Measurements from ENCODE around the gene CDH4. TPM values are rescaled to one million over a fixed set of nuclear protein-coding genes. Genes with fewer than 3 reads are reported as not detected.

CDH4 gene
- total and polyA plus RNA-seq, 5 donors from 2014 or later, result 0.07 to 0.69 (median 0.49) TPM; not detected in 1

GRCh38 chr20:61810738-61811135 lies 558.7 kb downstream of the CDH4 start:
- no peaks in the 10 kb centered on the region for H3K4me1 ChIP-seq (ENCODE audit: control insufficient read depth, insufficient read depth, low read length, poor library complexity, severe bottlenecking)
- H3K9me3 ChIP-seq (ENCODE audit: control insufficient read depth in 2 of 2, low read length in 2 of 2), result no peaks in the 10 kb centered on the region
- Mint-ChIP-seq H3K27me3 (peaks cover 4% of the 10 kb centered on the region), H3K4me3 (no peak overlapping the region), H3K36me3 (no peaks in the 10 kb centered on the region), H3K9me3 (peaks cover 0 to 2% (median 0%) of the 10 kb centered on the region in 7 donors), H3K4me1 (no peaks in the 10 kb centered on the region), H3K27ac (no peak overlapping the region)
- DNase-seq (no peak), ATAC-seq (ENCODE audit: low read depth in 2 of 2) (no peak)
- H3K36me3 ChIP-seq (ENCODE audit: control insufficient read depth, insufficient read depth, low read length), result no peaks in the 10 kb centered on the region
- no peaks in the 10 kb centered on the region for H3K27me3 ChIP-seq (ENCODE audit: control insufficient read depth, insufficient read depth, low read length)
- no peak overlapping the region for H3K4me3 ChIP-seq (ENCODE audit: low read depth, low read length)
- H3K27ac ChIP-seq (ENCODE audit: insufficient read depth, low read length, poor library complexity, severe bottlenecking), result no peak overlapping the region

DNA sequence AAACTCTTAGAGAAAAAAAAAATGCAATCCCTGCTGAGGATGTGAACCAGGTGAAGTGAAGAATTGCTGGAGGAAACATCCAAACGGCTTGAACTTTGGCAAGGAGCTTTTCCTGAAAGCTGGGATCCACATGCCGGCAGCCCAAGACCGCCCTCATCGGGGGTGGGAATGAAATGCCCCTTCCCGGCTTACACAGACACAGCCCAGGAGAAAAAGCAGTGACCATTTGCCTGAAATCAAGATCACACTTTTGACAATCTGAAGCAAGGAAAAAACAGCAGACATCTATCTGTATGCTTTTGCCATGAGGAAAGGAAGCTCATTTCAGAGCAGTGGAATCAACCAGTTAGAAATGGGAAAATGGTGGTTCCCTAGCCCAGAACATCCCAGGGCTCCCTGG lies 559.1 kb downstream of the CDH4 start:
- Histone ChIP-seq H3K9me3 (ENCODE audit: control insufficient read depth in 2 of 2, low read length in 2 of 2) (no peaks in the 10 kb centered on the region), H3K4me1 (ENCODE audit: control insufficient read depth, insufficient read depth, low read length, poor library complexity, severe bottlenecking) (no peaks in the 10 kb centered on the region), H3K27me3 (ENCODE audit: control insufficient read depth, insufficient read depth, low read length) (no peaks in the 10 kb centered on the region), H3K36me3 (ENCODE audit: control insufficient read depth, insufficient read depth, low read length) (no peaks in the 10 kb centered on the region), H3K4me3 (ENCODE audit: low read depth, low read length) (no peak overlapping the region), H3K27ac (ENCODE audit: insufficient read depth, low read length, poor library complexity, severe bottlenecking) (no peak overlapping the region)
- peaks cover 0 to 2% (median 0%) of the 10 kb centered on the region in 7 donors for H3K9me3 Mint-ChIP-seq
- no peak for DNase-seq
- no peak overlapping the region for H3K27ac Mint-ChIP-seq
- H3K27me3 Mint-ChIP-seq, result peaks cover 6% of the 10 kb centered on the region
- ATAC-seq (ENCODE audit: low read depth in 2 of 2), result no peak
- no peaks in the 10 kb centered on the region for H3K36me3 Mint-ChIP-seq
- no peaks in the 10 kb centered on the region for H3K4me1 Mint-ChIP-seq
- H3K4me3 Mint-ChIP-seq, result no peak overlapping the region

DNA sequence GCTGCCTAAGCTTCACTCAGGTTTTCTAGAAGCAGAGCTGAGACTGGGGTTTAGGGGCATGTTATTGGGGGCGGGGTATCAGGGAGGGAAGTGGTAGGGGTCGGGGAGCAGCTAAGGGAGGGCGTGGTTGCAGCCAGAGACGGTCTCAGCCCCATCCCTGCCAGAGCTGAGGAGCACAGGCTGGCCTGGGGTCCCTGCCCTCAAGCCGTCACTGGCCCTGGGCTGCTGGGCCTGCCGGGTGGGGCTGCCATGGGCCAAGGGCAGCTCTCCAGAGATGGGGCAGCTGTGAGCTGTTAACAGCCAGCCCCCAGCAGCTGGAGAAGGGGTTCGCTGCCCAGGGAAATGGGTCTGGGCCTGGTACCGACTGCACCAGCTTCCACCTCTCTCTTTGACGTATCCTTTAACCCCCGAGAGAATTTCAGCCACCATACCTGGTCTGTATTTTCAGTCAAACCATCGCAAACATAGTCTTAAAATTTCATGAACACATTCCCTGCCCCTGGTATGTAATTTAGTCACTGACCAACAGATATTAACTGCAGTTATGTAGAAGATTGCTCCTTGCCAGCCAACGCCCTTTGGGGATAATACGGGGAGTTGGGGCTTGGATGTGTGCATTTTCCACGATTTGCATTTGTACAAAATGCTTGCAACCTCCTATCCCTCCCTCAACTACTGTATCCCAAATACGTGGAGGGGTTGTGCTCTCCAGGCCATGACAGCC lies 560.2 kb downstream of the CDH4 start:
- H3K27me3 Mint-ChIP-seq, result peaks cover 7% of the 10 kb centered on the region
- ATAC-seq (ENCODE audit: low read depth in 2 of 2) (no peak), DNase-seq (no peak)
- no peaks in the 10 kb centered on the region for H3K27me3 ChIP-seq (ENCODE audit: control insufficient read depth, insufficient read depth, low read length)
- H3K4me1 Mint-ChIP-seq, result no peaks in the 10 kb centered on the region
- H3K27ac Mint-ChIP-seq, result no peak overlapping the region
- no peak overlapping the region for H3K4me3 ChIP-seq (ENCODE audit: low read depth, low read length)
- no peaks in the 10 kb centered on the region for H3K9me3 ChIP-seq (ENCODE audit: control insufficient read depth in 2 of 2, low read length in 2 of 2)
- no peaks in the 10 kb centered on the region for H3K36me3 Mint-ChIP-seq
- no peak overlapping the region for H3K4me3 Mint-ChIP-seq
- H3K4me1 ChIP-seq (ENCODE audit: control insufficient read depth, insufficient read depth, low read length, poor library complexity, severe bottlenecking), result no peaks in the 10 kb centered on the region
- H3K36me3 ChIP-seq (ENCODE audit: control insufficient read depth, insufficient read depth, low read length), result no peaks in the 10 kb centered on the region
- peaks cover 0 to 2% (median 0%) of the 10 kb centered on the region in 7 donors for H3K9me3 Mint-ChIP-seq
- no peak overlapping the region for H3K27ac ChIP-seq (ENCODE audit: insufficient read depth, low read length, poor library complexity, severe bottlenecking)

DNA sequence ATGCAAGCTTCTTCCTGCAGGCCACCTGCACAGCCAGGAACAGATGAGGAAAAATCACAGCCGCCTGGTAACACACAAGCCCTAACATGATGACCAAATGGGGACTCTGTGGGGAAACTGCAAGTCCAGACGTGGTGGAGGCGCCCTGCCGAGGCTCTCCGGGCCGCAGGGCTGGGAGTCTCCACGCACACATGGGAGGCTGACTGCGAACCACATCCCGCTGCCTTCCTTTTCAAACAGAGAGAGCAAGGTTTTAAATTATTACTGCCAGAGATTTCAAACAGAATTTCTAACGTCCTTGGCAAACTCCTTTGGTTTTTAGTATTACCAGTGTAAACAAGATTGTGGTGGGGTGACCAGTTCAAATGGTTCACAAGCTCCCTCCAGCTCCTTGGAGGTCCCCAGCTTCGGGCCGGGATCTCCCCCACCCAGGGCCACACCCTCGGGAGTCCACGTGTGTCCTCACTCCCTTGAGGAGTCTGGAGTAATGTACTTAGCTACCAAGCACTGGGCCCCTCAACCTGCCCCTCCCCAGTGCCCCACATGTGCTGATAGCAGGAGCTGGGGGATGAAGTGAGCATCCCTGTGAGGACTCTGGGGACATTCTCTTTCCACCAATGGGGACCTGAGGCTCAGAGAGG lies 560.9 kb downstream of the CDH4 start:
- peaks cover 7% of the 10 kb centered on the region for H3K27me3 Mint-ChIP-seq
- Histone ChIP-seq H3K4me3 (ENCODE audit: low read depth, low read length) (no peak overlapping the region), H3K27ac (ENCODE audit: insufficient read depth, low read length, poor library complexity, severe bottlenecking) (no peak overlapping the region), H3K9me3 (ENCODE audit: control insufficient read depth in 2 of 2, low read length in 2 of 2) (no peaks in the 10 kb centered on the region), H3K36me3 (ENCODE audit: control insufficient read depth, insufficient read depth, low read length) (no peaks in the 10 kb centered on the region), H3K4me1 (ENCODE audit: control insufficient read depth, insufficient read depth, low read length, poor library complexity, severe bottlenecking) (no peaks in the 10 kb centered on the region), H3K27me3 (ENCODE audit: control insufficient read depth, insufficient read depth, low read length) (no peaks in the 10 kb centered on the region)
- DNase-seq (no peak), ATAC-seq (ENCODE audit: low read depth in 2 of 2) (no peak)
- H3K4me1 Mint-ChIP-seq, result no peaks in the 10 kb centered on the region
- no peaks in the 10 kb centered on the region for H3K36me3 Mint-ChIP-seq
- no peak overlapping the region for H3K27ac Mint-ChIP-seq
- no peak overlapping the region for H3K4me3 Mint-ChIP-seq
- peaks cover 0 to 2% (median 0%) of the 10 kb centered on the region in 7 donors for H3K9me3 Mint-ChIP-seq

DNA sequence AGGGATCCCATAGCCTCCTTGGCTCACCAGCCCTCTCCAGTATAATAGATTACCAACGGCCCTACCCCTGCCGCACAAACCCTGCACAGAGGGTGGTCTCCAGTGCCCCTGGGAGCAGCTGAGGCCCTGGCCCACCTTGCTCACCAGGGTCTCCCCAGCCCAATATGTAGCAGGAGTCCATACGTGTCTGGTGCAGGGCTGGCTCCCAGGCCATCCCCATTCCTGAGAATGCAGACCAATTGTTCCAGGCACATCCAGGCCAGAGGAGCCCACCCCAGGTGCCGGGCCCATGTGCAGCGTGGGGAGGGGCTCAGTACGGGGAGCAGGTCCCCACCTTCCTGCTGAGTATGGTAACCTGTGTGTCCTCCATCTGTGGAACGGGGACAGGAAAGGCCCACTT lies 561.7 kb downstream of the CDH4 start:
- no peak overlapping the region for H3K27ac Mint-ChIP-seq
- H3K4me1 Mint-ChIP-seq, result no peaks in the 10 kb centered on the region
- Histone ChIP-seq H3K36me3 (ENCODE audit: control insufficient read depth, insufficient read depth, low read length) (no peaks in the 10 kb centered on the region), H3K27me3 (ENCODE audit: control insufficient read depth, insufficient read depth, low read length) (no peaks in the 10 kb centered on the region), H3K9me3 (ENCODE audit: control insufficient read depth in 2 of 2, low read length in 2 of 2) (no peaks in the 10 kb centered on the region), H3K4me3 (ENCODE audit: low read depth, low read length) (no peak overlapping the region), H3K27ac (ENCODE audit: insufficient read depth, low read length, poor library complexity, severe bottlenecking) (no peak overlapping the region), H3K4me1 (ENCODE audit: control insufficient read depth, insufficient read depth, low read length, poor library complexity, severe bottlenecking) (no peaks in the 10 kb centered on the region)
- no peak for ATAC-seq (ENCODE audit: low read depth in 2 of 2)
- H3K9me3 Mint-ChIP-seq, result peaks cover 0 to 2% (median 0%) of the 10 kb centered on the region in 7 donors
- H3K27me3 Mint-ChIP-seq, result peaks cover 7% of the 10 kb centered on the region
- no peak overlapping the region for H3K4me3 Mint-ChIP-seq
- DNase-seq, result no peak
- no peaks in the 10 kb centered on the region for H3K36me3 Mint-ChIP-seq

- Mint-ChIP-seq H3K27me3 (peaks cover 4% of the 10 kb centered on the region), H3K36me3 (no peaks in the 10 kb centered on the region), H3K4me1 (no peaks in the 10 kb centered on the region), H3K27ac (no peak overlapping the region), H3K4me3 (no peak overlapping the region), H3K9me3 (peaks cover 0 to 2% (median 0%) of the 10 kb centered on the region in 7 donors)
- DNase-seq (no peak), ATAC-seq (ENCODE audit: low read depth in 2 of 2) (no peak)
- Histone ChIP-seq H3K4me1 (ENCODE audit: control insufficient read depth, insufficient read depth, low read length, poor library complexity, severe bottlenecking) (no peaks in the 10 kb centered on the region), H3K27ac (ENCODE audit: insufficient read depth, low read length, poor library complexity, severe bottlenecking) (no peak overlapping the region), H3K27me3 (ENCODE audit: control insufficient read depth, insufficient read depth, low read length) (no peaks in the 10 kb centered on the region), H3K9me3 (ENCODE audit: control insufficient read depth in 2 of 2, low read length in 2 of 2) (no peaks in the 10 kb centered on the region), H3K36me3 (ENCODE audit: control insufficient read depth, insufficient read depth, low read length) (no peaks in the 10 kb centered on the region), H3K4me3 (ENCODE audit: low read depth, low read length) (no peak overlapping the region)
Observed at GRCh38 chr20:61814244-61814643, 562.2 kb downstream of the CDH4 start.

DNA sequence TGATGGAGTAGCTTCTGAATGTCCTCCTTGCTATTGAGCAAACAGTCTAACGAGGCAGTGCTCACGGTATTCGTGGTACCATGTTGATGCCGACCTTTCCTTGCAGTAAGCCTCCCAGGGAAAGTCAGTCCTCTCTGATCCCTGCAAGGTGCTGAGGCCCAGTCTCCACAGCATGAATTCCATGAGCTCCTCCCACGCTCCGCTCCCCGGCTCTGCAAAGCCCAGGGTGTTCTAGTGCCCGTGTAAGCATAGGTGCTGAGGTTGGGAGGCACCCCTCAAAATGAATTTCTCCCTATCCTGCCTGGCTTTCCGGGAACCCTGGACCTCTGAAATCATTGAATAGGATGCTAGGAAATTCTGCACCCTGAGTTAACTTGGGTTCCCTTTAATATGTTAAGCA lies 562.7 kb downstream of the CDH4 start:
- no peaks in the 10 kb centered on the region for H3K4me1 Mint-ChIP-seq
- H3K36me3 Mint-ChIP-seq, result no peaks in the 10 kb centered on the region
- peaks cover 0 to 2% (median 0%) of the 10 kb centered on the region in 7 donors for H3K9me3 Mint-ChIP-seq
- peaks cover 4% of the 10 kb centered on the region for H3K27me3 Mint-ChIP-seq
- no peaks in the 10 kb centered on the region for H3K36me3 ChIP-seq (ENCODE audit: control insufficient read depth, insufficient read depth, low read length)
- no peak overlapping the region for H3K4me3 Mint-ChIP-seq
- ATAC-seq (ENCODE audit: low read depth in 2 of 2) (no peak), DNase-seq (no peak)
- no peaks in the 10 kb centered on the region for H3K9me3 ChIP-seq (ENCODE audit: control insufficient read depth in 2 of 2, low read length in 2 of 2)
- H3K4me3 ChIP-seq (ENCODE audit: low read depth, low read length), result no peak overlapping the region
- no peak overlapping the region for H3K27ac Mint-ChIP-seq
- H3K4me1 ChIP-seq (ENCODE audit: control insufficient read depth, insufficient read depth, low read length, poor library complexity, severe bottlenecking), result no peaks in the 10 kb centered on the region
- H3K27me3 ChIP-seq (ENCODE audit: control insufficient read depth, insufficient read depth, low read length), result no peaks in the 10 kb centered on the region
- H3K27ac ChIP-seq (ENCODE audit: insufficient read depth, low read length, poor library complexity, severe bottlenecking), result no peak overlapping the region

GRCh38 chr20:61815176-61815575 lies 563.1 kb downstream of the CDH4 start:
- no peaks in the 10 kb centered on the region for H3K4me1 Mint-ChIP-seq

More at GRCh38 chr20:61815176-61815575, 563.1 kb downstream of the CDH4 start:
- no peak overlapping the region for H3K4me3 ChIP-seq (ENCODE audit: low read depth, low read length)
- H3K27ac ChIP-seq (ENCODE audit: insufficient read depth, low read length, poor library complexity, severe bottlenecking), result no peak overlapping the region
- Mint-ChIP-seq H3K9me3 (peaks cover 0 to 2% (median 0%) of the 10 kb centered on the region in 7 donors), H3K4me3 (no peak overlapping the region), H3K27ac (no peak overlapping the region), H3K27me3 (peaks cover 4% of the 10 kb centered on the region), H3K36me3 (no peaks in the 10 kb centered on the region)
- H3K4me1 ChIP-seq (ENCODE audit: control insufficient read depth, insufficient read depth, low read length, poor library complexity, severe bottlenecking), result no peaks in the 10 kb centered on the region
- no peaks in the 10 kb centered on the region for H3K27me3 ChIP-seq (ENCODE audit: control insufficient read depth, insufficient read depth, low read length)
- no peaks in the 10 kb centered on the region for H3K9me3 ChIP-seq (ENCODE audit: control insufficient read depth in 2 of 2, low read length in 2 of 2)
- ATAC-seq (ENCODE audit: low read depth in 2 of 2) (no peak), DNase-seq (no peak)
- H3K36me3 ChIP-seq (ENCODE audit: control insufficient read depth, insufficient read depth, low read length), result no peaks in the 10 kb centered on the region

All from CD4-positive, CD25-positive, alpha-beta regulatory T cell (primary cell).